WTC11 (cell line): ENCODE measurements around the gene PRKN. TPM values are rescaled to one million over a fixed set of nuclear protein-coding genes. Genes with fewer than 3 reads are reported as not detected.

ENCODE experiments used
- ATAC-seq: fragments of 200-7000 bp; cut with Tn5 transposase; 2 replicates; pipeline ENCODE4 v1.10.0; 2021; ENCODE audit warnings: mild to moderate bottlenecking, moderate library complexity
- CTCF ChIA-PET: fragments of 300-600 bp; sonication (Branson Sonifier 250); formaldehyde crosslinking; loops from one replicate; lab custom pipeline; 2021; ENCODE audit warnings: antibody characterized with exemption; lab: Charles Lee
- POLR2A ChIA-PET: fragments of 350-600 bp; sonication (Branson Sonifier 250); formaldehyde crosslinking; loops from one replicate; lab custom pipeline; 2021; ENCODE audit warnings: antibody characterized with exemption; lab: Charles Lee
- DNase-seq: peaks from one replicate; pipeline ENCODE4 v3.0.0; 2021; ENCODE audit warnings: low spot score
- H3K27ac Mint-ChIP-seq: 2 replicates; pipeline ENCODE4 v1.8.0; 2021; ENCODE audit warnings: mixed read lengths
- H3K27me3 Mint-ChIP-seq: 2 replicates; pipeline ENCODE4 v1.8.0; 2021; ENCODE audit warnings: low read depth, mild to moderate bottlenecking, moderate library complexity, mixed read lengths
- H3K36me3 Mint-ChIP-seq: 2 replicates; pipeline ENCODE4 v1.8.0; 2021; ENCODE audit warnings: mixed read lengths
- H3K4me1 Mint-ChIP-seq: 2 replicates; pipeline ENCODE4 v1.8.0; 2022; ENCODE audit warnings: mixed read lengths
- H3K4me3 Mint-ChIP-seq: 2 replicates; pipeline ENCODE4 v1.8.0; 2021; ENCODE audit warnings: mild to moderate bottlenecking, moderate library complexity, mixed read lengths
- H3K9me3 Mint-ChIP-seq: 2 replicates; pipeline ENCODE4 v1.8.0; 2021; ENCODE audit warnings: mixed read lengths
- CREB1 ChIP-seq: sonication (generic); formaldehyde crosslinking; IDR thresholded peaks from 2 replicates; pipeline ENCODE4 v1.8.0; 2023; ENCODE audit warnings: mild to moderate bottlenecking, missing genetic modification reagents
- E2F5 ChIP-seq: sonication (generic); formaldehyde crosslinking; IDR thresholded peaks from 2 replicates; pipeline ENCODE4 v1.8.1; 2022; ENCODE audit warnings: mild to moderate bottlenecking, moderate library complexity, missing genetic modification reagents
- ELF4 ChIP-seq: sonication (generic); formaldehyde crosslinking; IDR thresholded peaks from 2 replicates; pipeline ENCODE4 v1.8.1; 2022; ENCODE audit warnings: low read depth, mild to moderate bottlenecking, moderate library complexity, missing genetic modification reagents
- ERG ChIP-seq: fragments of 250-450 bp; sonication (Bioruptor Pico); IDR thresholded peaks from 2 replicates; pipeline ENCODE4 v1.8.0; 2021; ENCODE audit warnings: mild to moderate bottlenecking
- ESRRA ChIP-seq: sonication (generic); formaldehyde crosslinking; IDR thresholded peaks from 2 replicates; pipeline ENCODE4 v1.8.1; 2022; ENCODE audit warnings: mild to moderate bottlenecking, missing genetic modification reagents, borderline replicate concordance
- FOXP4 ChIP-seq: sonication (generic); formaldehyde crosslinking; IDR thresholded peaks from 2 replicates; pipeline ENCODE4 v1.8.0; 2022; ENCODE audit warnings: mild to moderate bottlenecking, missing genetic modification reagents
- GRHL2 ChIP-seq: fragments of 250-450 bp; sonication (Bioruptor Pico); IDR thresholded peaks from 2 replicates; pipeline ENCODE4 v1.8.0; 2022; ENCODE audit warnings: mild to moderate bottlenecking, moderate library complexity; ENCODE audit not compliant: insufficient replicate concordance, severe bottlenecking
- JAZF1 ChIP-seq: fragments of 250-450 bp; sonication (Bioruptor Pico); IDR thresholded peaks from 2 replicates; pipeline ENCODE4 v1.9.0; 2021; ENCODE audit warnings: moderate library complexity, mild to moderate bottlenecking, inconsistent platforms
- MXD4 ChIP-seq: fragments of 250-450 bp; sonication (Bioruptor Pico); IDR thresholded peaks from 2 replicates; pipeline ENCODE4 v1.8.0; 2021; ENCODE audit warnings: mild to moderate bottlenecking, moderate library complexity, borderline replicate concordance
- NFATC4 ChIP-seq: fragments of 250-450 bp; sonication (Bioruptor Pico); IDR thresholded peaks from 2 replicates; pipeline ENCODE4 v1.9.0; 2021; ENCODE audit warnings: mild to moderate bottlenecking
- NR3C1 ChIP-seq: sonication (generic); formaldehyde crosslinking; conservative IDR thresholded peaks from 2 replicates; pipeline ENCODE4 v1.8.1; 2023; ENCODE audit warnings: low read depth, mild to moderate bottlenecking, missing genetic modification reagents
- PREB ChIP-seq: sonication (generic); formaldehyde crosslinking; IDR thresholded peaks from 2 replicates; pipeline ENCODE4 v1.8.1; 2022; ENCODE audit warnings: mild to moderate bottlenecking, missing genetic modification reagents, moderate library complexity, borderline replicate concordance
- SOX15 ChIP-seq: fragments of 250-450 bp; sonication (Bioruptor Pico); IDR thresholded peaks from 2 replicates; pipeline ENCODE4 v1.9.0; 2021; ENCODE audit warnings: mild to moderate bottlenecking
- SP1 ChIP-seq: sonication (generic); formaldehyde crosslinking; conservative IDR thresholded peaks from 2 replicates; pipeline ENCODE4 v1.8.1; 2022; ENCODE audit warnings: missing genetic modification reagents
- TCF7 ChIP-seq: sonication (generic); formaldehyde crosslinking; IDR thresholded peaks from 2 replicates; pipeline ENCODE4 v1.8.0; 2022; ENCODE audit warnings: mild to moderate bottlenecking, low read depth, missing genetic modification reagents, moderate library complexity
- TEAD4 ChIP-seq: sonication (generic); formaldehyde crosslinking; IDR thresholded peaks from 2 replicates; pipeline ENCODE4 v1.8.0; 2022; ENCODE audit warnings: mild to moderate bottlenecking, missing genetic modification reagents
- USF1 ChIP-seq: sonication (generic); formaldehyde crosslinking; IDR thresholded peaks from 2 replicates; pipeline ENCODE4 v1.8.0; 2022; ENCODE audit warnings: mild to moderate bottlenecking, missing genetic modification reagents
- ZBTB43 ChIP-seq: sonication (generic); formaldehyde crosslinking; IDR thresholded peaks from 2 replicates; pipeline ENCODE4 v1.8.1; 2023; ENCODE audit warnings: mild to moderate bottlenecking, missing genetic modification reagents
- ZMAT4 ChIP-seq: fragments of 250-450 bp; sonication (Bioruptor Pico); IDR thresholded peaks from 2 replicates; pipeline ENCODE4 v1.9.0; 2021; ENCODE audit warnings: mild to moderate bottlenecking
- ZNF219 ChIP-seq: sonication (generic); formaldehyde crosslinking; IDR thresholded peaks from 2 replicates; pipeline ENCODE4 v1.8.0; 2023; ENCODE audit warnings: missing genetic modification reagents, mild to moderate bottlenecking, borderline replicate concordance
- ZNF232 ChIP-seq: sonication (generic); formaldehyde crosslinking; IDR thresholded peaks from 2 replicates; pipeline ENCODE4 v1.8.0; 2022; ENCODE audit warnings: mild to moderate bottlenecking, missing genetic modification reagents
- ZNF423 ChIP-seq: fragments of 250-450 bp; sonication (Bioruptor Pico); IDR thresholded peaks from 2 replicates; pipeline ENCODE4 v2.1.2; 2022; ENCODE audit warnings: mild to moderate bottlenecking, moderate library complexity
- ZNF671 ChIP-seq: fragments of 250-450 bp; sonication (Bioruptor Pico); IDR thresholded peaks from 2 replicates; pipeline ENCODE4 v1.8.0; 2021; ENCODE audit warnings: mild to moderate bottlenecking
- total RNA-seq: library from RNA; stranded (reverse); gene quantifications from 3 replicates; pipeline ENCODE4 v1.2.3, GENCODE V29; 2021

PRKN gene
- total RNA-seq, 1 experiment from 2014 or later = 0.59 TPM

GRCh38 chr6:161522276-161522675 lies 1205.3 kb downstream of the PRKN start (continued):
- TF ChIP-seq ZNF232 (CRISPR knock-in tag) = no peak

GRCh38 chr6:161511447-161512095 lies 1216.0 kb downstream of the PRKN start:
- Mint-ChIP-seq H3K27ac (no peak overlapping the region), H3K4me3 (no peak overlapping the region), H3K4me1 (no peaks in the 10 kb centered on the region), H3K9me3 (no peaks in the 10 kb centered on the region), H3K36me3 (no peaks in the 10 kb centered on the region), H3K27me3 (no peaks in the 10 kb centered on the region)
- no peak for DNase-seq
- CTCF ChIA-PET = interaction anchor here (0.8 kb wide), 1 partner anchor 93 kb away, joined by 3 read pairs; no protein-coding TSS in a partner anchor
- ATAC-seq = no peak
- TF ChIP-seq ZNF671 (CRISPR knock-in tag) (no peak), JAZF1 (CRISPR knock-in tag) (no peak), E2F5 (CRISPR knock-in tag) (no peak), TEAD4 (CRISPR knock-in tag) (no peak), TCF7 (CRISPR knock-in tag) (no peak), ESRRA (CRISPR knock-in tag) (no peak), PREB (CRISPR knock-in tag) (no peak), ZMAT4 (CRISPR knock-in tag) (no peak), ERG (CRISPR knock-in tag) (no peak), NR3C1 (CRISPR knock-in tag) (no peak), NFATC4 (no peak)
- POLR2A ChIA-PET = no interaction called here

GRCh38 chr6:161508341-161508740 lies 1219.2 kb downstream of the PRKN start:
- ChIA-PET POLR2A (no interaction called here), CTCF (interaction anchor here (1.0 to 1.3 kb wide), 2 partner anchors 10 to 90 kb away, joined by 3 to 4 read pairs; no protein-coding TSS in a partner anchor)
- TF ChIP-seq USF1 (CRISPR knock-in tag) (no peak), MXD4 (CRISPR knock-in tag) (no peak)
- Mint-ChIP-seq H3K9me3 (no peaks in the 10 kb centered on the region), H3K4me3 (no peak overlapping the region), H3K36me3 (no peaks in the 10 kb centered on the region), H3K27ac (no peak overlapping the region), H3K4me1 (no peaks in the 10 kb centered on the region), H3K27me3 (no peaks in the 10 kb centered on the region)
- ATAC-seq = no peak
- no peak for DNase-seq

- Mint-ChIP-seq H3K9me3 (no peaks in the 10 kb centered on the region), H3K36me3 (no peaks in the 10 kb centered on the region), H3K4me3 (no peak overlapping the region), H3K27me3 (no peaks in the 10 kb centered on the region), H3K4me1 (no peaks in the 10 kb centered on the region), H3K27ac (no peak overlapping the region)
- no peak for ATAC-seq
- CTCF ChIA-PET = interaction anchor here (1.3 kb wide), 1 partner anchor 9 kb away, joined by 3 read pairs; no protein-coding TSS in a partner anchor
- POLR2A ChIA-PET = no interaction called here
- DNase-seq = no peak
- TF ChIP-seq NR3C1 (CRISPR knock-in tag) = no peak
- no peak for TF ChIP-seq GRHL2 (CRISPR knock-in tag)
- no peak for TF ChIP-seq SP1 (CRISPR knock-in tag)
- no peak for TF ChIP-seq ELF4 (CRISPR knock-in tag)
- no peak for TF ChIP-seq ZNF219 (CRISPR knock-in tag)
- no peak for TF ChIP-seq ZBTB43 (CRISPR knock-in tag)
- TF ChIP-seq ZNF423 (CRISPR knock-in tag) = no peak
- TF ChIP-seq CREB1 (CRISPR knock-in tag) = no peak
- TF ChIP-seq SOX15 (CRISPR knock-in tag) = no peak
- no peak for TF ChIP-seq FOXP4 (CRISPR knock-in tag)
Observed at GRCh38 chr6:161507375-161507774, 1220.2 kb downstream of the PRKN start.
